PC-3 (cell line): ENCODE data around the gene RSU1. TPM values are rescaled to one million over a fixed set of nuclear protein-coding genes. Genes with fewer than 3 reads are reported as not detected.

Source experiments
- ATAC-seq: fragments of 200-7000 bp; cut with Tn5 transposase; 2 replicates; pipeline ENCODE4 v1.9.1; 2020; ENCODE audit warnings: mild to moderate bottlenecking, moderate library complexity
- BruUV-seq: library from RNA; stranded (reverse); fragments of 400-500 nt; replicated peaks from 2 replicates; lab custom pipeline; 2021; lab: Mats Ljungman, UMichigan
- CTCF ChIA-PET: fragments of 300-600 bp; sonication (Branson Sonifier 250); formaldehyde crosslinking; loops from one replicate; lab custom pipeline; 2022; ENCODE audit warnings: antibody characterized with exemption; lab: Charles Lee
- POLR2A ChIA-PET: fragments of 300-600 bp; sonication (Branson Sonifier 250); formaldehyde crosslinking; loops from one replicate; lab custom pipeline; 2022; ENCODE audit warnings: antibody characterized with exemption; ENCODE audit not compliant: unreplicated experiment; lab: Charles Lee
- DNase-seq: peaks from one replicate; pipeline ENCODE4 v3.0.0-alpha.2; 2015
- H2AFZ ChIP-seq: fragments of 300-600 bp; sonication (generic); 2 replicates; pipeline ENCODE4 v1.6.0; 2016; ENCODE audit warnings: antibody characterized with exemption, low read length
- H3F3A ChIP-seq: fragments of 300-600 bp; sonication (generic); one replicate; pipeline ENCODE4 v1.6.0; 2017; ENCODE audit warnings: antibody characterized with exemption, low read length, control low read depth, mild to moderate bottlenecking; ENCODE audit not compliant: unreplicated experiment
- H3K27ac ChIP-seq: fragments of 300-600 bp; sonication (generic); 2 replicates; pipeline ENCODE4 v1.5.1; 2016; ENCODE audit warnings: mild to moderate bottlenecking, low read length
- H3K27me3 ChIP-seq: fragments of 300-600 bp; sonication (generic); 2 replicates; pipeline ENCODE4 v1.6.1; 2016; ENCODE audit warnings: low read length, mixed read lengths
- H3K36me3 ChIP-seq: fragments of 300-600 bp; sonication (generic); 2 replicates; pipeline ENCODE4 v1.6.1; 2016; ENCODE audit warnings: low read depth, mixed run types, low read length, mixed read lengths
- H3K4me1 ChIP-seq: fragments of 300-600 bp; sonication (generic); 2 replicates; pipeline ENCODE4 v1.5.1; 2016; ENCODE audit warnings: low read length; ENCODE audit not compliant: insufficient read depth
- H3K4me2 ChIP-seq: fragments of 300-600 bp; sonication (generic); 2 replicates; pipeline ENCODE4 v1.6.0; 2016; ENCODE audit warnings: low read length
- H3K4me3 ChIP-seq: fragments of 300-600 bp; sonication (generic); 2 replicates; pipeline ENCODE4 v1.5.1; 2016; ENCODE audit warnings: mild to moderate bottlenecking, low read length, mixed read lengths
- H3K79me2 ChIP-seq: fragments of 300-600 bp; sonication (generic); 2 replicates; pipeline ENCODE4 v1.6.1; 2017; ENCODE audit warnings: low read length, mixed read lengths
- H3K9ac ChIP-seq: fragments of 300-600 bp; sonication (generic); 2 replicates; pipeline ENCODE4 v1.6.0; 2016; ENCODE audit warnings: mild to moderate bottlenecking, low read length
- H3K9me2 ChIP-seq: fragments of 300-600 bp; sonication (generic); replicated peaks from 2 replicates; pipeline ENCODE4 v1.6.1; 2016; ENCODE audit warnings: mixed run types, low read length, mixed read lengths
- H3K9me3 ChIP-seq: fragments of 300-600 bp; sonication (generic); 2 replicates; pipeline ENCODE4 v1.6.1; 2016; ENCODE audit warnings: low read length, mixed read lengths
- H4K20me1 ChIP-seq: fragments of 300-600 bp; sonication (generic); 2 replicates; pipeline ENCODE4 v1.6.1; 2016; ENCODE audit warnings: low read length, mixed read lengths
- EZH2 ChIP-seq: fragments of 300-600 bp; sonication (generic); IDR thresholded peaks from one replicate; pipeline ENCODE4 v1.6.1; 2017; ENCODE audit warnings: antibody characterized with exemption, mild to moderate bottlenecking, low read length; ENCODE audit not compliant: unreplicated experiment
- EZH2phosphoT487 ChIP-seq: fragments of 300-600 bp; sonication (generic); IDR thresholded peaks from 2 replicates; pipeline ENCODE4 v1.6.1; 2018; ENCODE audit warnings: mild to moderate bottlenecking, antibody characterized with exemption, low read length, borderline replicate concordance
- intact Hi-C: fragments of 100-400 bp; cut with micrococcal nuclease; formaldehyde crosslinking; loops from 2 replicates; pipeline ENCODE4 v1.9.0; 2023
- total RNA-seq: library from RNA; depleted of rRNA; stranded (reverse); fragments of >200 nt; gene quantifications from 2 replicates; pipeline ENCODE4 v1.2.3, GENCODE V29; 2014
- TF ChIP-seq, protein P1 (sequence below): fragments of 300-600 bp; sonication (generic); conservative IDR thresholded peaks from 2 replicates; pipeline ENCODE4 v1.5.1; 2017; ENCODE audit warnings: antibody characterized with exemption, low read depth, mild to moderate bottlenecking, low read length

Gene RSU1
- total RNA-seq, 1 experiment from 2014 or later, result 21.2 TPM

DNA sequence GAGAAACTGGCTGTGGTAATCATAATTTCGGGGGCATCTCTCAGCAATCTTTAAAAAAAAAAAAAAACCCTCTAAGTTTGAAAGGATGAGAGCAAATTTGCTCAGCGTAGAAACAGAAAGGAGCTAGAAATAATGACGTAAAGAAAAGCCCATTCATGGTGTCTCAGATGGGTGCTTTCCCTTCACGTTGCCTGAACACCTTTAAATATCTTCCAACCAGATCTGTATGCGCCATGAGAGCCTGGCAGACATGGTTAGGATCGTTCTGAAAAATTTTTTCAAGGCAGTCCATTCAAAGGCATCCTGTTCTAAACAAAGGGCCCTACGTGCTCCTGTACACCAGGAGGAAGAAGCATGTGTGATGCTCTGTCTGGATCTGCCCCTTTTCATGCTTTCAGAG, 154.3 kb downstream of the RSU1 start:
- ATAC-seq (no peak), DNase-seq (no peak)
- intact Hi-C loops, result no loop called here
- Histone ChIP-seq H3K4me3 (no peak overlapping the region), H3K36me3 (no peaks in the 10 kb centered on the region), H2AFZ (no peak overlapping the region), H3K4me1 (no peaks in the 10 kb centered on the region), H3K4me2 (no peak overlapping the region), H3K27ac (no peak overlapping the region), H3K27me3 (no peaks in the 10 kb centered on the region), H3F3A (no peaks in the 10 kb centered on the region), H3K9me2 (no peaks in the 10 kb centered on the region), H3K79me2 (no peaks in the 10 kb centered on the region), H3K9ac (no peak overlapping the region), H4K20me1 (no peaks in the 10 kb centered on the region), H3K9me3 (no peaks in the 10 kb centered on the region)
- ChIA-PET CTCF (no interaction called here), POLR2A (no interaction called here)
- no TSS peak for BruUV-seq
- TF ChIP-seq EZH2 (no peak), EZH2phosphoT487 (no peak)
- TF ChIP-seq, protein P1, sequence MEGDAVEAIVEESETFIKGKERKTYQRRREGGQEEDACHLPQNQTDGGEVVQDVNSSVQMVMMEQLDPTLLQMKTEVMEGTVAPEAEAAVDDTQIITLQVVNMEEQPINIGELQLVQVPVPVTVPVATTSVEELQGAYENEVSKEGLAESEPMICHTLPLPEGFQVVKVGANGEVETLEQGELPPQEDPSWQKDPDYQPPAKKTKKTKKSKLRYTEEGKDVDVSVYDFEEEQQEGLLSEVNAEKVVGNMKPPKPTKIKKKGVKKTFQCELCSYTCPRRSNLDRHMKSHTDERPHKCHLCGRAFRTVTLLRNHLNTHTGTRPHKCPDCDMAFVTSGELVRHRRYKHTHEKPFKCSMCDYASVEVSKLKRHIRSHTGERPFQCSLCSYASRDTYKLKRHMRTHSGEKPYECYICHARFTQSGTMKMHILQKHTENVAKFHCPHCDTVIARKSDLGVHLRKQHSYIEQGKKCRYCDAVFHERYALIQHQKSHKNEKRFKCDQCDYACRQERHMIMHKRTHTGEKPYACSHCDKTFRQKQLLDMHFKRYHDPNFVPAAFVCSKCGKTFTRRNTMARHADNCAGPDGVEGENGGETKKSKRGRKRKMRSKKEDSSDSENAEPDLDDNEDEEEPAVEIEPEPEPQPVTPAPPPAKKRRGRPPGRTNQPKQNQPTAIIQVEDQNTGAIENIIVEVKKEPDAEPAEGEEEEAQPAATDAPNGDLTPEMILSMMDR, result no peak

DNA sequence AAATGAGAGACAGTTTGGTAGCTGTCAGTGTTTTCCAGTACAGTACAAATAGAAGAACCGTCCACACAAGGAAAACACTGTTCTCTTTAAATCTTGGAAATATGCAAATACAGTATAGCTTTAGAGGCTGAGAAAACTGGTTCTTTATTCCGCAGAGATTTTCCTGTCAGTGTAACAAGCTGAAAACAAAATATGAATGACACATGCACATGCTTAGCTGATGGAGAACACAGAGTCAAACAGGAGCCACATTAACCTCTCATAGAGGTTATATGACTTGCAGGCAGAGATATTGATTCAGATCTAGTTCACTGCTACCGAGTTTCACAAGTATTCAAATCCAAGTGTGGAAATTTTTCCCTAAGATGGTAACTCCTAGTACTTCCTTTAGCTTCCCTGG, 160.3 kb downstream of the RSU1 start:
- TF ChIP-seq, protein P1, result no peak
- TF ChIP-seq EZH2phosphoT487 (no peak), EZH2 (no peak)
- Histone ChIP-seq H3K27me3 (no peaks in the 10 kb centered on the region), H4K20me1 (no peaks in the 10 kb centered on the region), H3K4me1 (no peaks in the 10 kb centered on the region), H3K9ac (no peak overlapping the region), H3K27ac (no peak overlapping the region), H3F3A (no peaks in the 10 kb centered on the region), H3K9me2 (no peaks in the 10 kb centered on the region), H2AFZ (no peak overlapping the region), H3K79me2 (no peaks in the 10 kb centered on the region), H3K4me2 (no peak overlapping the region), H3K36me3 (no peaks in the 10 kb centered on the region), H3K9me3 (no peaks in the 10 kb centered on the region), H3K4me3 (no peak overlapping the region)
- no TSS peak for BruUV-seq
- DNase-seq (no peak), ATAC-seq (no peak)
- intact Hi-C loops, result no loop called here
- POLR2A ChIA-PET, result no interaction called here
- CTCF ChIA-PET, result interaction anchor here (0.7 kb wide), 1 partner anchor 20 kb away, joined by 3 read pairs; no protein-coding TSS in a partner anchor

DNA sequence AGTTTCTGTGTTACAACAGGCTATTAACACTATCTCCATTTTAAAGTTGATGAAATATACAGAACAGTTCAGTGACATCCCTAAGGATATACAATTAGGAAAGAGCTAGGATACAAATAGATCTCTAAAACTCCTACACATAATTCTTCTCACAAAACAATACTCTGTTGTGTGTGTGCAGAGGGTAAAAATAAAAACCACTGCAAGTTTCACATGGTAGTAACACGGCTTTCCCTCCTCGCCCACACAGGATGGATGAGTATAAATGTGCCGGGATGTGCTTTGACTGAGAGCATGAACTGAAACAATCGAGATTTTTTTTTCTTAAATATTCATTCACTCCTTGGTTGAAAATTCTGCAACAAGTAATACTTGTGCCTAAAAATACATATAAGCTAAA, 164.0 kb downstream of the RSU1 start:
- intact Hi-C loops, result no loop called here
- ChIA-PET POLR2A (no interaction called here), CTCF (interaction anchor here (0.6 kb wide), 1 partner anchor 561 kb away, joined by 4 read pairs; no protein-coding TSS in a partner anchor)
- Histone ChIP-seq H3K27ac (no peak overlapping the region), H3K27me3 (no peaks in the 10 kb centered on the region), H3K9ac (no peak overlapping the region), H3K4me2 (no peak overlapping the region), H3F3A (no peaks in the 10 kb centered on the region), H3K79me2 (no peaks in the 10 kb centered on the region), H3K9me2 (no peaks in the 10 kb centered on the region), H4K20me1 (no peaks in the 10 kb centered on the region), H3K9me3 (no peaks in the 10 kb centered on the region), H3K4me3 (no peak overlapping the region), H3K36me3 (no peaks in the 10 kb centered on the region), H2AFZ (no peak overlapping the region), H3K4me1 (no peaks in the 10 kb centered on the region)
- BruUV-seq, result no TSS peak
- no peak for TF ChIP-seq EZH2
- TF ChIP-seq, protein P1, result no peak
- no peak for TF ChIP-seq EZH2phosphoT487
- ATAC-seq, result no peak
- no peak for DNase-seq
